GM19455 (cell line): ENCODE results near the gene HS1BP3.

Experiments used
- ATAC-seq: cut with Tn5 transposase; IDR thresholded peaks from one replicate; pipeline ENCODE4 v1.9.1; 2021; ENCODE audit not compliant: unreplicated experiment

The HS1BP3 gene

DNA sequence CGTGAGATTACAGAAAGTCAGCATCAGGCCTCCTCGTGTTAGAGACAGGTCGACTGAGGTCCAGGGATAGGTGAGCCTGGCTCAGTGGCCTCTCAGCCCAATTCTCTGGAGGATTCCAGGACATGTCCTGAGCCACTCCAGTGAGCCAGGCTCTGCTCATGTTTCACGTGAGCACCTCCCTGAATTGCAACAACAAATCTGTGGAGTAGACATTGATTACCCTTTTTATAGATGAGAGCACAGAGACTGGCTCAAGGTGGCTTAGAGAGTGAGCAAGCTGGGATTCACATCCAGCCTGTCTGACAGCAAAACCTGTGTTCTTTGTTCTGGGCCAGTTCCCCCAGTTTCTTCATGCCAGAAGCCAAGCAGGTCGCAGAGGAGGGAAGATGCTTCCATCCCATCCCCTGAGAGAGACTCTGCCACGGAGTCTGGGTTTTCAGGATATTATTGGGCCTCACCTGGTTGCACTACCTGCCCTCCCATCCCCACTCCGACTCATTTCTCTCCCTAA, 46.4 kb downstream of the HS1BP3 start:
- ATAC-seq, result no peak

DNA sequence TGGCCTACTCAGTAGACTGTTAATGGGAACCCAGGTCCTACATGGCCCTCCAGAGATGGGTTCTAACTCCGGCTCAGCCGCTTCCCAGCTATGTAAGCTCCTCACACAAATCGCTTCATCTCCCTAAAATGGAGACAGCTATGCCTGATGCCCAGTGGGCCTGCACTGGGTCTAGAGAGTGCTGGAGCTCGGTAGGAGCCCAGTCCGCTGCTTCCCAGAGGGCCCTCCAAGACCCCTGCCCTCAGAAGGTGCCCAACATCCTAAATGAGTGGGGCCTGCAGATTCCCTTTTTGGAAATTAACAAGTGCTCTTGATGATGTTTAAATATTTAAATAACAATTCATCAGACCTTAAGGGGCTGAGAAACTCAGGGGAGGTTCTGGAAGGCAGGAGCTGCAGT, 47.1 kb downstream of the HS1BP3 start:
- no peak for ATAC-seq

DNA sequence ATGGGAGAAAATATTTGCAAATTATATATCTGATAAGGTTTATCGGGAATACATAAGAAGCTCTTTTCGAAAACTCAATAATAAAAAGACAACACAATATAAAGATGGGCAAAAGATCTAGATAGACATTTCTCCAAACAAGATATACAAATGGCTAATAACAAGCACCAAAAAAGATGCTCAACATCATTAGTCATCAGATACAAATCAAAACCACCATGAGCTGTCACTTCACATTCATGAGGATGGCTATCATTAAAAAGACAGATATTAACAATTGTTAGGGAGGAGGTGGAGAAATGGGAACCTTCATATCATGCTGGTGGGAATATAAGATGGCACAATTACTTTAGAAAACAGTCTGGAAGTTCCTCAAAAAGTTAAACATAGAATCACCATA, 48.1 kb downstream of the HS1BP3 start:
- ATAC-seq, result no peak

DNA sequence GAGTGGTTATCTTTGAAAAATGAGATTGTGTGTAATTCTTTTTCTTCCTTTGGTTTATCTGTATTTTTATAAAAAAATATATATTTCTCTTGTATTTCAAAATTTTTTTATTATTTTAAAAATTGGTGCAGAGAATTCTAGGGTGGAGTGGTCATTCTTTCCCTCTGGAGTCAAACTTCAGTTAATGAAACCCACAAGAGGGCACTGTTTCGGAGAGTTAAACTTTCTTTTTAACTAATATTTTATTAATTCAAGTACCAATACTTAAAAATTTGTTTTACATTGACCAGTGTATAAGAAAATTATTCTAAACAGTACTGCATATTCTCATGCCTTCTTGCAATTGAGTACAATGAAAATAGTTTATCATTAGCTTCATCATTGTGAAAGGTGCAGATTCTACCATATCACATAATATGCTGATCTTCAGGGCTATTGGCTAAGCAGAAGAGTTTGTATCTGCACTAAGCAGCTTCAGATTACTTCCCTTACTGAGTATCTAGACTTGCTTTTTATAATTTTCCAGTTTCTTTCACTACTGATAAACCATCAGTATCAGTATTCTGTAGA, 50.1 kb downstream of the HS1BP3 start:
- ATAC-seq, result no peak

DNA sequence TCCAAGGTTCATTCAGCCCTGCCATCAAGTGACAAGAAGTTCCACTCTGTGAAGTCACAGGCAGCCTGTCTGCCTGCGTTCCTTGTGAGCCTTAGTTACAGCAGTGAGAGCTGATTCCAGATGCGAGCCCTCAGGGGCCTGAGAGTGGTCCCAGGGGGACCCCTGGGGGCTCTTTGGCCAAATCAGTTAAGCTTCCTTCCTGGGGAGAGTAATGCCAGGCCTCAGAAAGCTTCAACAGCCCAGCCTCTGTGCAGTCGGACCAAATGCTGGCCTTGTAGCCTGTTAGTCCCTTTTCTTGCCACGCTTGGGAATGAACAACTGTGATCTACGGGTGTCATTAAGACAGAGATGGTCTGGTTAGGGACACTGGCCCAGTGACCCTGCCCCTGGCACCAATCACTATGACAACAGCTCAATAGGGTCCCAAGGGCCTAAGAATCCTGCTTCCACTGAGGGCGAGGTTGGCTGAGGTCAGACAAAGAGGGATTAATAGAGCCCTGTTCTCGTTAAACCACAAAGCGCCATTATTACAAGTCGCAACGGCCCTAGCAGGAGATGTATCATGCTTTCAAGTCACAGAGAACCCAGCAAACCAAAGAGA, 50.9 kb downstream of the HS1BP3 start:
- no peak for ATAC-seq

DNA sequence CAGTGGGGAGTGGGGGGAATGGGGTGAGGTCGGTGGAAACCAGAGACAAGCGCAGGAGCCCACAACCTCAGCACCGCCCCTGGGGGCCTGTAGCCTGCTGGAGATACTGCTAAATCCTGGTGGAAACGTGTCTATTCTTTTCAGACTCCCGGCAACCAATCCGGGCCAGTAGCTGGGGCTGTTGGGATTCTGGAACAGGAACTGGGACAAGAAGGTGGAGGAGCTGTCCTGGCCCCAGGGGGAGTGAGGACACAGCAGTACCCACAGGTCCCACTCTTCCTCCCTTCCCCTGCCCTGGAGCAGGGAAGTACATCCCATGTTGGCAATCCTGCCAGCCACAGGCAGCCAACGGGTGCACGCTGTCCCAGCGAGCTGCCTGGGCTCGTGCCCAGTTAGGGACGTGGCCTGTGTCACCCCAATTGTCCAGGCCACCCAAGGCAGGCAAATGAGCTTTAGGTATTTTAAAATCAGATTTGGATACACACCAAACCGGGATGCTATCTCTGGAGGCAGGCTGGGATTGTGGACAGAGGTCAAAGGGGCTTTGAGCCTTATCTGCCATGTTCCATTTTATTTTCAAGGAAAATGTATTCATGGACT, 51.8 kb downstream of the HS1BP3 start:
- no peak for ATAC-seq

DNA sequence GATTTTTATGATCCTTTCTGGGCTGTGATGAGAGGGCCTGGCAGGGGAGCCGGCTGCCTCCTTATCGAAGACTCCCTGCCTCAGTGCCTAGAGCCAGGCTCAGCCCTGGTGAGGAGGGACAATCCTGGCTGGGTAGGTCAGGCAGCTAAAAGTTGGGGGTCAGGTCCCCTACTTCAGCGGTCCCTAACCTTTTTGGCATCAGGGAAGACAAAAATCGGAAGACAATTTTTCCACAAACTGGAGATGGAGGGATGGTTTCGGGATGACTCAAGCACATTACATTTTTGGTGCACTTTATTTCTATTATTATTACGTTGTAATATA, 53.1 kb downstream of the HS1BP3 start:
- no peak for ATAC-seq

DNA sequence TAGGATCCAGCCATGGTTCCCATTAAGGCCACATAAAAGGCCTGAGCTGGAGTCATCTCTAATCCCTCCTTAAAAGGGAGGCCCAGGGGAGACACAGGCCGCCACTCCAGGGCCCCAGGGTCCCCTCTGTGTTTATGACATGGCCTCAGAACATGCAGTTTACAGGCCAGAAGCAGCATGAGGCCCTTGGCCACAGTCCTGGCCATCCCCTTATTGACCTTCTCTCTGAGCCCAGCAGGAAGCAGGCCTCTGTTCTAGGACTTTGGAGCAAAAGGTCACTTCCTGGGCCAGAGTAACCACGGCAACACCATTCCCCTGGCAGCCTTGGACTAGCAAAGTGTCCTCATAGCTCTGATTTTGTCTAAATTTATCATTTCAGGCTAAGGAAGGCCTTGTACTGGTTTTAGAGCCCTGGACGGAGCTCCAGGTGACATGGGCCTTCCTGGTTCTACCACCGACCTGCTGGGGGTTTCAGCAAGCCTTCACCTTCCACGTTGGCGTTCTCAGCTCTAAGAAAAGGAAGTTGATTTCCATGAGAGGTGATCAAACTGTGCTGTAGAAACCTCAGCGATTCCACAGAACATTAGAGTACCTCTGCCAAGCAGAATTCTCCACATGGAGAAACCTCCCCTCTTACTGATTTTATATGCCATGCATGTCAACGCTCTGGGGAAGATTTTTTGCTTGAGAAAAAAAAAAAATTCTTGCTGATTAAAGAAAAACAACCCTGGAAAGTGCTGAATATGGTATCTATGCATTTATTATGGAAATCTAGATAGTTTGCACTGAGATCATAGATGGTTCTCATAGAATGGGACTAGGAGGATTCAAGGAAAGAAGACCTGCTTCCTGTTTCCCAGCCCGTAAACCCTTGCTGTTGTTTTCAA, 53.7 kb downstream of the HS1BP3 start:
- ATAC-seq, result no peak

DNA sequence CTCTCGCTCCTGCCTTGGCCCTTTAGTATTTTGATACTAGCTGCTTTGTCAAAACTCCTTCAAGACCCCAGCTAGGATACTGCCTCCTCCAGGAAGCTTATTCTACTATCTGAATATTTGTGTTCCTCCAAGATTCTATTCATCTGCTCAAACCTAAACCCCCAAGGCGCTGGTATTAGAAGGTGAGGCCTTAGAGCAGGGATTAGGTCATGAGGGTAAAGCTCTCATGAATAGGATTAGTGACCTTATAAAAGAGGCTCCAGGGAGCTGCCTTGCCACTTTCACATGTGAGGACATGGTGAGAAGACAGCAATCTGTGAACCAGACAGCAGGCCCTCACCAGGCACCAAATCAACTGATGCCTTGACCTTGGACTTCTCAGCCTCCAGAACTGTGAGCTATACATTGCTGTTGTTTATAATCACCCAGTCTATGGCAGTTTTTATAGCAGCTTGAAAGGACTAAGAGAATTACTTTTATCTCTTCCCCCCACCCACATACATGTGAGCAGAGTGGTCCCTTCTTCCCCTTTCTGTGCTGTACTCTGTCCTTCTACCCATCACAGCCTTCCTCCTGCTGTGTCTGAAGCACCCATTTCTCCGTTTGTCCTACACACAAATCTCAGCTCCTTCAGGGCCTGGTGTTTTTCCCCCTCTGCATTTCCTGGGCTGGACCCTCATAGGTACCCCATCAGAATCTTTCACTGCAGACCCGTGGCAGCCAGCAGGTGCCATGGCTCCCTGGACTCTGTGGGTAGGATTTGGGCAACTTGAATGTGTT, 54.5 kb downstream of the HS1BP3 start:
- ATAC-seq, result no peak

DNA sequence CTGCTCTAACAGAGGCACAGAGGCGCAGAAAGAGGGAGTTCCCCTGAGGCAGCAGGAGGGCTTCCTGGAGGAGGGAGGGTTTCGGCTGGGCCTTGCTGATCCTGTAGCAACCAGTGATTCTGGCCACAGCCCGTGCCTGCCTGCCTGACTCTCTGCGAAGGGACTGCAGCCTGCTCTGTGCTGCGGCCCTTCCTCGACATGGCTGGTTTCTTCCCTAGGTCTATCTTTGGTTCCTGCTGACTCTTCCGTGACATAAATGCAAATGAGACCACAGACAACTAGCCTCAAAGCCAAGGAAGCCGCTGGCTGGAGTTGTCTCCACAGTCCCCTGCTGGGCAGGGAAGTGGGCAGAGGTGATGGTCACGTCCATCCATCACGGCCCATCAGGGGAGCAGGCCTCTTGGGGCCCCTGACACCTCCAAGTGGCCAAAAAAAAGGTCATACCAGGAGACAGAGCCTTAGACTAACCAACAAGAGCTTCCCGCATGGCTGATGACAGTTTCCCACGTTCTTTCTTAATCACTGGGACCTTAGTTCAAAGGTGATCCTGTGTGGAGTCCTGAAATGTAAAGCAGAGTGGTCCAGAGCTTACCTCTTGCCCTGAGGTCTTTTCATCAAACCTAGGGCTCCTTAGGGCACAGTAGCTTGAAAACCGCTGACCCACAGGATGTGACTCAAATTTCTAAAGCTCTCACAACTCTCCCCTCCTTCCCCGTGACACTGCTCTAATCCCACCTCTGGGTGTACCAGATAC, 55.3 kb downstream of the HS1BP3 start:
- peak; percentile 84 for ATAC-seq

DNA sequence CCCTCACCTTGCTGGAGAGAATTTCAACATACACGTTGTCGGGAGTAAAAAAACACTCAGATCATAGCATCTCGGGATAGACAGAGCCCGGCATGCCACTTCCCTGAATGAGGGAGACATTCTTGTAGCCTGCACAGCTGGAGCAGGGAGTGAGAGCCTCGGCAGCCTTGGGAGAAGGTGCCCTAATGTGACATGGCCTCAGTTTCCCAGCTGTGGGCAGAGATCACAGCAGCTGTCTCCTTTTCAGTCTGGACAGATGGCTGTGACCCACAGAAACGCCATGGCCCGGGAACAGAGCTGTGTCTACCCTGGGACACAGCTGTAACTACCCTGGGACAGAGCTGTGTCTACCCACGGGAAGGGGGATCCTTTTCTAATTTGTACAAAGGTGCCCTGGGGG, 55.9 kb downstream of the HS1BP3 start:
- peak; percentile 3 for ATAC-seq

DNA sequence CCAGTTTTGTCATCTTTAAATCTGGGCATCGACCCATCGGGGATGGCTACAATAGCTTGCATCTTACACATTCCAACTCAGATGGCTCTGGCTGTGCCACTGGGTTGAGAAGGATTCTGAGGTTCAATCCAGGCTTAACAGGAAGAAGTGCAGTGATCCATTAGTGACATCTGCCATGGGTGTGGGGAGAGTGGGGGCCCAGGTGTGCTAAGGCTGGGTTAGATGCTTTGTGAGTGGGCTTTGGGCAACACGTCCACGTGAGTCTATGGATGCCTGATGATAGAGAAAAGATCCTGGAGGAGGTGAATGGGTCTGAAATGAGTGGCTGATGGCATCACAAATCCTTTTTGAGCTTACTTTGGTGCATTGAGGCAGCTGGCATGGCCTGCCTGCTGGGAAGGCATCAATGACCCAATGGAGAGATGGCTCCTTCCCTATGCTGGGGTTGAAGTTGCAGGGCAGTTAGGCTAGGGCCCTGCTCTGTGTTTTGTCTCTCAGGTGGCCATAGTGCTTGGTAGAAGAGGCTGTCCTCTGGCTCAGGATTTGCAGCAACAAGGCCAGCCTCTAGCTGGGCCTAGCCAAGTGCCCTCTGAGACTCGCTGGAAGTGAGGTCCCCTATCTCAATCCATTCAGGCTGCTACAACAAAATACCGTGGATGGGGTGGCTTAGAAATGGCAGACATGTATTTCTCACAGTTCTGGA, 56.7 kb downstream of the HS1BP3 start:
- no peak for ATAC-seq

DNA sequence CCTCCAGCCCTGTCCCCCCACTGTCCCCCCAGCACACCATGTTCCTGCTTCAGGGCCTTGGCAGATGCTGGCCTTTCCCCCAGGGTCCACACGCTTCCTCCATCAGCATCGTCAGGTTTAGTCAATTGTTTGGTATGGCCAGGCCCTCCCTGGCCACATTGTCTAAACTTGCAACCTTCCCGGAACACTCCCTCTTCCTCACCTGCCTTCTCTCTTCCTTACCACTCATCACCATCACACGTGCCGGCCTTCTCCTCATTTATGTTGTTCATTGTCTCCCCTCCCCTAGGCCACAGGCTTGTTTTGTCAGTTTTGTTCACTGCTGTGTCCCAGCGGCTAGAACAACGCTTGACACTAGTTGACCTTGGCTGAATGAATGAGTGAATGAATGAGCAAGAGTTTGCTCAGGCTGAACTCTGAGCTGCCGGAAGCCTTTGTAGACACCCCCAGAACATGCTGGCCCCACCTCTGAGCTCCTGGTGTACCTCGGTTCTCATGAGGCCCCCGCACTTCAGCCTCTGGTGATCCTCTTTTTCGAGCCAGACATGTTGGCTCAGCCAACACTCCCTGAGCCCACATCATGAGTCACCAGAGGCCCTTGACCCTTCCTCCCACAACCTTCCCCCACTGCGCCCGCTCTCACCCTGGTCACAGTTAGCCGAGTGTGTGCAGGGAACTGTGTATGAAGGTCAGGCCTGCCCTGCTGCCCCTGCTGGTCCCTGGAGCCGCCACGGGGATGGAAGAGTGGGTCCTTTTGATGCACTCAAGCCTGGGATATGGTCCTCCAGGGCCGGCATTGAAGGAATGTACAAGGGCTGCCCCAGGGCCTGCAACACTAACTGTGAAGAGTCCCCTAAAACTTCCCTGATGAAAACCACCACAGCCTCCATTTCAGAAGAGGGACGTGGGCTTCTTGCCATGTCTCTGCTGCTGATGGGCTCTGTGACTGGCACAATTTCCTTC, 57.5 kb downstream of the HS1BP3 start:
- ATAC-seq, result no peak

DNA sequence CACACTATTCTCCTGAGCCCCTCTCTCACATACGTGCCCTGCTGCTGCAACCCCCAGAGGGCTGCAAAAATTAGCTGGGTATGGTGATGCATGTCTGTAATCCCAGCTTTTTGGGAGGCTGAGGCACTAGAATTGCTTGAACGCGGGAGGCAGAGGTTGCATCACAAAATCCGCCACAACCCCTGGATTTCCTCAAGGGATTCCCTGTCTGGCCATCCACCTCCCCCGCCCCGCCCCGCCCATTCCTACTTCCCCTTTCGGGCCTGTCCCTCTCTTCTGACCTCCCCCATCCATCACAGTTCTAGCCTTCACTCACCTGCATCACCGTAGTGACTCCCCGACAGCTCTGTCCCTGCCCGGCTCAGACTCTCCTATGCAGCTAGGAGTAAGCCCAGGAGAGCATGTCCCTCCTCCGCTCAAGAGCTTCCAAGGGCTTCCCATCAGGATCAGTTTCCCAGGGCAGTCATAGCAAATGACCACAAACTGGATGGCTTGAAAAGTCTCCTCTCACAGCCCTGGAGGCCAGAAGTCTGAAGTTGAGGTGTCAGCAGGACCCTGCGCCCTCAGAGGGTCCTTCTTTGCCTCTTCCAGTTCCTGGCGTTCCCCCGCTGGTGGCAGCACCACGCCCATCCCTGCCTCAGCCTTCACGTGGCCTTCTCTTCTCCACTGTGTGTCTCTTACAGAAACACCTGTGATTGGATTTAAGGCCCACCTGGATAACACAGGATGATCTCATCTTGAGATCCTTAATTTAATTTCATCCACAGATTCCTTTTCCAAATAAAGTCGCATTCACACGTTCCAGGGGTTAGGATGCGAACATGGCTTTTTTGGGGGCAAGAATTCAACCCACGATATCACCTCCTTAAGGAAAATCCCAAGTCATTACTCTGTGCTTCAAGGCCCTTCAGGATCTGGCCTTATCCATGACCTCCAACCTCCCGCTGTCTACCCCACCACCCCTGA, 58.5 kb downstream of the HS1BP3 start:
- no peak for ATAC-seq

DNA sequence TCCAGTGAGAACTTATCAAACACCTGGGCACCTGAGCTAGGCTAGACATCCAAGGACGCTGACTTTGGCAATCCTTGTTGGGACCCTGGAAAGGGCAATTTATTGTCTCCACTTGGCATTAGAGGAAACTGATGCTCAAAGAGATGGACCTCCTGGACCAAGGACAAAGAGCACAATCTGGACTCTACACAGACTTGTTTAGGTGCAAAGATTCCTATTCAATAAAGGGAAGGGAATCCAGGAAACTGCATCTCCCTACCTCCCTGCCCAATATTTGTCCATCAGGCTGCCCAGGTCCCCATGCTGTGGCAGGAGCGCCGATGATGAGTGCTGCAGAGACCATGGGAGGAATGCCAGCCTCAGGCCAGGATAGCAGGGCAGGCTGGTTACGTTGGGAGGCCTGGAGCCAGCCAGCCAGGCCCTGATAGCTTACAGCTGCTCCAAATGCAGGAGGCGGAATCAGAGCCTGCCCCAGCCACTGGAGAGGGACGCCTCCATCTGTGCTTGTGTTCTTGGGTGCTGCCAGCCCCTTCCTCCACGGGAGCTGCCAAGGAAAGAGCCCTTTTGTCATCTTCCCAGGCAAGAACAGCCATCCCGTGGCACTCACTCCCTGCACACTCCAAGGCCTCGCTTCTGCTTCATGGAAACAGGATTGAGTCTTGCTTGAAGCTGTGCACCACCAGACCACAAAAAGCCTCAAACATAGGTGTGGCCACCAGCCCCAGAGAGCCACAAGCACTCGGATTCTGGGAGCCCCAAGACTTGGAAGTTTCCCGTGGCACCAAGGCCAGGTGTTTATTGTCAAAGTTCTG, 60.0 kb downstream of the HS1BP3 start:
- ATAC-seq, result no peak

DNA sequence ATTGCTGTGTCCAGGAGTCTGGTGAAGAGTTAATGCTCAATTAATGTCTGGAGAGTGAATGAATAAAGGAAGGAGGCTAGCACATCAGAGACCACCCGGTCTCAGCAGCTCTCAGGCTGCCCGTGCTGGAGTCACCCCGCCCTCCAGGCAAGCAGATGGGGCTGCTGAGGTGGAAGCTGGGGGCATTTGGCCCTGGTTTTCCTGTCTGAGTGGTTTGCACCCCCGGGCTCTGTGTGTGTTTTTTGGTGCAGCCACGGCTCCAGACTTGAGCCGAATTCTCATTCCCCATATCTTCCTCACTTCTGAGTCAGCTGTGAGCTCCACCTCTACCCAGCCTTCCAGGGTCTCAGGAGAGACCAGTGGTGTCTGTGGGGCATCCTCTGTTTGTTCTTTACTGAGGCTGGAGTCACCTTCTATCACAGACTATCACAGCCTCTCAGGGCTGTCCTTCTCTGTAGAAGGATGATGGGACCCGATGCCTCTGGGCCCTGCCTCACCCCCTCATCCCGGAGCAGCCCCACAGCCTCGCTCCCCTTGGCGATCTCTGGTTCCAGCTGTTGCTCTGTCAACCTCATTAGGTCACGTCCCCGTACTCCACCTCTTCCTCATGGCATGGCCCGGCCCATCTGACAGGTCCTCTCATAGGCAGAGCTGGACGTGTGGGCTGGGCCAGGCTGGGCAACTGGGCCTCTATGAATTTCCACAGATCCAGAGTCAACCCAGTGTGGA, 60.8 kb downstream of the HS1BP3 start:
- no peak for ATAC-seq
